Measurements from ENCODE around the gene ELAVL3.

- no peak for TF ChIP-seq CTCF (IDR thresholded peaks at IDR 0.05)
- TF ChIP-seq, protein P1, sequence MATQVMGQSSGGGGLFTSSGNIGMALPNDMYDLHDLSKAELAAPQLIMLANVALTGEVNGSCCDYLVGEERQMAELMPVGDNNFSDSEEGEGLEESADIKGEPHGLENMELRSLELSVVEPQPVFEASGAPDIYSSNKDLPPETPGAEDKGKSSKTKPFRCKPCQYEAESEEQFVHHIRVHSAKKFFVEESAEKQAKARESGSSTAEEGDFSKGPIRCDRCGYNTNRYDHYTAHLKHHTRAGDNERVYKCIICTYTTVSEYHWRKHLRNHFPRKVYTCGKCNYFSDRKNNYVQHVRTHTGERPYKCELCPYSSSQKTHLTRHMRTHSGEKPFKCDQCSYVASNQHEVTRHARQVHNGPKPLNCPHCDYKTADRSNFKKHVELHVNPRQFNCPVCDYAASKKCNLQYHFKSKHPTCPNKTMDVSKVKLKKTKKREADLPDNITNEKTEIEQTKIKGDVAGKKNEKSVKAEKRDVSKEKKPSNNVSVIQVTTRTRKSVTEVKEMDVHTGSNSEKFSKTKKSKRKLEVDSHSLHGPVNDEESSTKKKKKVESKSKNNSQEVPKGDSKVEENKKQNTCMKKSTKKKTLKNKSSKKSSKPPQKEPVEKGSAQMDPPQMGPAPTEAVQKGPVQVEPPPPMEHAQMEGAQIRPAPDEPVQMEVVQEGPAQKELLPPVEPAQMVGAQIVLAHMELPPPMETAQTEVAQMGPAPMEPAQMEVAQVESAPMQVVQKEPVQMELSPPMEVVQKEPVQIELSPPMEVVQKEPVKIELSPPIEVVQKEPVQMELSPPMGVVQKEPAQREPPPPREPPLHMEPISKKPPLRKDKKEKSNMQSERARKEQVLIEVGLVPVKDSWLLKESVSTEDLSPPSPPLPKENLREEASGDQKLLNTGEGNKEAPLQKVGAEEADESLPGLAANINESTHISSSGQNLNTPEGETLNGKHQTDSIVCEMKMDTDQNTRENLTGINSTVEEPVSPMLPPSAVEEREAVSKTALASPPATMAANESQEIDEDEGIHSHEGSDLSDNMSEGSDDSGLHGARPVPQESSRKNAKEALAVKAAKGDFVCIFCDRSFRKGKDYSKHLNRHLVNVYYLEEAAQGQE (IDR thresholded peaks at IDR 0.05; ENCODE audit: insufficient read depth in 1 of 2, low read depth in 2 of 2, low read length in 1 of 2), result no peak
- TF ChIP-seq POLR2AphosphoS5 (IDR thresholded peaks at IDR 0.05; ENCODE audit: low read depth, low read length), result no peak
- no peak for TF ChIP-seq TCF7L2 (IDR thresholded peaks at IDR 0.05; ENCODE audit: low read depth, low read length)
Measured at GRCh38 chr19:11457115-11457514, 23.7 kb downstream of the ELAVL3 start.
